ENCODE data around the gene CHST14. TPM values are rescaled to one million over a fixed set of nuclear protein-coding genes. Genes with fewer than 3 reads are reported as not detected.
A peak's percentile ranks its signal among the peaks of the same experiment; 100 is the strongest.

The CHST14 gene
- total RNA-seq, 1 experiment from 2014 or later, result 5.8 TPM

DNA sequence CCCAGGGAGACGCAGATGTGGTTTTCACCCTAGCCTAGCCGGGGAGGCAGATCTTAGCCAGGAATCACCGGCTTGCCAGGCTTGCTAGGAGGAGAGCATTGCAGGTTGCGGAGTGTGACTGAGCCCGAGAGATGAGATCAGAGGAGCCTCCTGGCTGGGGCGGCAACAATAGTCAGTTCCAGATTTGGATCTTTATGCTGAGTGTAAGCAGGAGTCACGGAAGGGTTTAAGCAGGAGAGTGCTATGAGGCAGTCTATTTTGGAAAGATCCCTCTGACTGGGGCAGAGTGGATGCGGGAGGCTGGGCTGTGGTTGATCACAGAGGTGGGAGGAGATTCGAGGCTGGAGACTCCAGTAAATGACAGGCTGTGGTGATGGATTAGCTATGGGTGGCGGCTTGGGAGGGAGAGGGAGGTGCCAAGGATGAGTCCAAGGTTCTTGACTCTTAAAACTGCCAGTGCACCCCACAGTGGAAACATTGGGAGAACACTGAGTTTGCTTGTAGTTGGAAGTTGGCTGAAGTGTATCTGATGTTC is 40.4 kb upstream of the CHST14 start:
- no peaks in the 10 kb centered on the region for H3K36me3 Mint-ChIP-seq (ENCODE audit: insufficient read depth, unreplicated experiment)
- no peak overlapping the region for H3K4me3 Mint-ChIP-seq (ENCODE audit: unreplicated experiment)
- TF ChIP-seq, protein P1, sequence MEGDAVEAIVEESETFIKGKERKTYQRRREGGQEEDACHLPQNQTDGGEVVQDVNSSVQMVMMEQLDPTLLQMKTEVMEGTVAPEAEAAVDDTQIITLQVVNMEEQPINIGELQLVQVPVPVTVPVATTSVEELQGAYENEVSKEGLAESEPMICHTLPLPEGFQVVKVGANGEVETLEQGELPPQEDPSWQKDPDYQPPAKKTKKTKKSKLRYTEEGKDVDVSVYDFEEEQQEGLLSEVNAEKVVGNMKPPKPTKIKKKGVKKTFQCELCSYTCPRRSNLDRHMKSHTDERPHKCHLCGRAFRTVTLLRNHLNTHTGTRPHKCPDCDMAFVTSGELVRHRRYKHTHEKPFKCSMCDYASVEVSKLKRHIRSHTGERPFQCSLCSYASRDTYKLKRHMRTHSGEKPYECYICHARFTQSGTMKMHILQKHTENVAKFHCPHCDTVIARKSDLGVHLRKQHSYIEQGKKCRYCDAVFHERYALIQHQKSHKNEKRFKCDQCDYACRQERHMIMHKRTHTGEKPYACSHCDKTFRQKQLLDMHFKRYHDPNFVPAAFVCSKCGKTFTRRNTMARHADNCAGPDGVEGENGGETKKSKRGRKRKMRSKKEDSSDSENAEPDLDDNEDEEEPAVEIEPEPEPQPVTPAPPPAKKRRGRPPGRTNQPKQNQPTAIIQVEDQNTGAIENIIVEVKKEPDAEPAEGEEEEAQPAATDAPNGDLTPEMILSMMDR (IDR thresholded peaks at IDR 0.05; ENCODE audit: unreplicated experiment), result no peak
- ChIA-PET CTCF (interaction anchor here (0.6 to 1.8 kb wide), 7 partner anchors 8 to 336 kb away, joined by 3 to 8 read pairs (median 4); no protein-coding TSS in a partner anchor), POLR2A (interaction anchor here (0.6 kb wide), 1 partner anchor 88 kb away, joined by 4 read pairs; no protein-coding TSS in a partner anchor)
- peaks cover 6% of the 10 kb centered on the region for H3K4me1 Mint-ChIP-seq (ENCODE audit: insufficient read depth, unreplicated experiment)
- H3K9me3 Mint-ChIP-seq (ENCODE audit: unreplicated experiment), result no peaks in the 10 kb centered on the region
- peaks cover 8% of the 10 kb centered on the region for H3K27me3 Mint-ChIP-seq (ENCODE audit: insufficient read depth, unreplicated experiment)
- H3K27ac Mint-ChIP-seq (ENCODE audit: low read depth, unreplicated experiment), result no peak overlapping the region
- no TSS peak for BruUV-seq (replicated peaks)
- intact Hi-C loops (cut with micrococcal nuclease), result no loop called here
- peak; percentile 49 for DNase-seq (ENCODE audit: unreplicated experiment)

DNA sequence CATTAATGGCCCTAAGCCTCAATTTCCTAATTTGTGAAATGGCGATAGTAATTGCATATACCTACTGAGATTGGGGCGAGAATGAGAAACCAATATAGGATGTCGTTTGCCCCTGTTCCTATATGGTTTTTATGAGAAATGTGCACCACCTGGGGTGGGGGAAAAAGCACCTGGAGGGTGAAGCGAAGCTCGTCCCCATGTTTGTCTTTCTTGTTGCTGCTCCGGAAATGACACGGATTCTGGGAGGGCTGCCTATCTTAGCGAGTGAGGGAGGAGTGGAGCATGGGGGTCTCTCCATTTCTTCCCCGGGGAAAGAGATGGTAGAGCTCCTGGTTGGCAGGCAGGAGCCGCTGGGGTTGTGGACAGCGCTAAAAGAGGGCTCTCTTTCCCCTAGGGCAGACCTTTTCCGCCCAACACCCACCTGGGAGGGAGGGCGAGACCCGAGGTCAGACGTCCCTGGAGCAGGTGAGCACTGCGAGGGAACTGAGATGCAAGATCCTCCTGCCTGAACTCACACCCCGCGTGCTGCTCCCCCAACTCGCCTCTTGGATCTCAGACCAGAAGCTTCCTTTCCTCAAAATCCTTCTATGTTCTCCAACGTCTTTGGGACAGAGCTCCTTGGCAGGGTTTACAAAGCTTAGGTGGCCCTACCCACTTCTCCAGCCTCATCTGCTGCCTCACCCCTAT is 35.6 kb upstream of the CHST14 start:
- ChIA-PET CTCF (interaction anchor here (0.7 to 1.0 kb wide), 2 partner anchors 13 to 95 kb away, joined by 3 read pairs; partner anchors contain the start of gene CCDC9B), POLR2A (interaction anchor here (0.6 to 0.9 kb wide), 2 partner anchors 30 to 387 kb away, joined by 3 read pairs; no protein-coding TSS in a partner anchor)
- no peak overlapping the region for H3K27ac Mint-ChIP-seq (ENCODE audit: low read depth, unreplicated experiment)
- H3K27me3 Mint-ChIP-seq (ENCODE audit: insufficient read depth, unreplicated experiment), result peaks cover 22% of the 10 kb centered on the region
- DNase-seq (ENCODE audit: unreplicated experiment), result no peak
- TF ChIP-seq, protein P1 (IDR thresholded peaks at IDR 0.05; ENCODE audit: unreplicated experiment), result no peak
- no TSS peak for BruUV-seq (replicated peaks)
- H3K9me3 Mint-ChIP-seq (ENCODE audit: unreplicated experiment), result no peaks in the 10 kb centered on the region
- H3K4me3 Mint-ChIP-seq (ENCODE audit: unreplicated experiment), result no peak overlapping the region
- intact Hi-C loops (cut with micrococcal nuclease), result no loop called here
- no peaks in the 10 kb centered on the region for H3K36me3 Mint-ChIP-seq (ENCODE audit: insufficient read depth, unreplicated experiment)
- H3K4me1 Mint-ChIP-seq (ENCODE audit: insufficient read depth, unreplicated experiment), result peaks cover 19% of the 10 kb centered on the region

- ChIA-PET CTCF (interaction anchor here (0.6 to 1.0 kb wide), 4 partner anchors 11 to 130 kb away, joined by 3 read pairs; partner anchors contain the start of gene CCDC9B), POLR2A (interaction anchor here (0.6 to 0.9 kb wide), 2 partner anchors 31 to 419 kb away, joined by 3 read pairs; no protein-coding TSS in a partner anchor)
- Mint-ChIP-seq H3K27ac (ENCODE audit: low read depth, unreplicated experiment) (no peak overlapping the region), H3K27me3 (ENCODE audit: insufficient read depth, unreplicated experiment) (peaks cover 22% of the 10 kb centered on the region), H3K9me3 (ENCODE audit: unreplicated experiment) (no peaks in the 10 kb centered on the region), H3K36me3 (ENCODE audit: insufficient read depth, unreplicated experiment) (no peaks in the 10 kb centered on the region), H3K4me1 (ENCODE audit: insufficient read depth, unreplicated experiment) (peaks cover 16% of the 10 kb centered on the region), H3K4me3 (ENCODE audit: unreplicated experiment) (peak overlapping the region; percentile 58)
- TF ChIP-seq, protein P1 (IDR thresholded peaks at IDR 0.05; ENCODE audit: unreplicated experiment), result no peak
- intact Hi-C loops (cut with micrococcal nuclease), result no loop called here
- BruUV-seq (replicated peaks), result no TSS peak
- no peak for DNase-seq (ENCODE audit: unreplicated experiment)
Measured at GRCh38 chr15:40435710-40436089, 35.1 kb upstream of the CHST14 start.

GRCh38 chr15:40436116-40436891 is 34.5 kb upstream of the CHST14 start:
- TF ChIP-seq, protein P1 (IDR thresholded peaks at IDR 0.05; ENCODE audit: unreplicated experiment), result no peak
- H3K4me1 Mint-ChIP-seq (ENCODE audit: insufficient read depth, unreplicated experiment), result peaks cover 16% of the 10 kb centered on the region
- no peaks in the 10 kb centered on the region for H3K36me3 Mint-ChIP-seq (ENCODE audit: insufficient read depth, unreplicated experiment)
- DNase-seq (ENCODE audit: unreplicated experiment), result no peak
- H3K27ac Mint-ChIP-seq (ENCODE audit: low read depth, unreplicated experiment), result peak overlapping the region; percentile 57
- peak overlapping the region; percentile 58 for H3K4me3 Mint-ChIP-seq (ENCODE audit: unreplicated experiment)
- no TSS peak for BruUV-seq (replicated peaks)
- intact Hi-C loops (cut with micrococcal nuclease), result no loop called here
- H3K9me3 Mint-ChIP-seq (ENCODE audit: unreplicated experiment), result no peaks in the 10 kb centered on the region
- H3K27me3 Mint-ChIP-seq (ENCODE audit: insufficient read depth, unreplicated experiment), result peaks cover 22% of the 10 kb centered on the region
- POLR2A ChIA-PET, result interaction anchor here (0.6 to 0.9 kb wide), 2 partner anchors 32 to 420 kb away, joined by 3 read pairs; no protein-coding TSS in a partner anchor
- CTCF ChIA-PET, result interaction anchor here (0.5 to 0.9 kb wide), 4 partner anchors 10 to 550 kb away, joined by 3 to 4 read pairs (median 3); no protein-coding TSS in a partner anchor

All from MCF 10A (cell line).